CD4-positive, alpha-beta T cell treated with Interleukin-17A for 1 hour (primary cell): ENCODE measurements around the gene KPNA2.
"Not testable (repeated sequence)": the region's sequence is repeated elsewhere in the genome, so short reads cannot be mapped to it uniquely, and the experiment has no call there.

Source experiments
- DNase-seq: peaks from one replicate; pipeline ENCODE4 v3.0.0-alpha.2; 2020

Gene KPNA2

DNA sequence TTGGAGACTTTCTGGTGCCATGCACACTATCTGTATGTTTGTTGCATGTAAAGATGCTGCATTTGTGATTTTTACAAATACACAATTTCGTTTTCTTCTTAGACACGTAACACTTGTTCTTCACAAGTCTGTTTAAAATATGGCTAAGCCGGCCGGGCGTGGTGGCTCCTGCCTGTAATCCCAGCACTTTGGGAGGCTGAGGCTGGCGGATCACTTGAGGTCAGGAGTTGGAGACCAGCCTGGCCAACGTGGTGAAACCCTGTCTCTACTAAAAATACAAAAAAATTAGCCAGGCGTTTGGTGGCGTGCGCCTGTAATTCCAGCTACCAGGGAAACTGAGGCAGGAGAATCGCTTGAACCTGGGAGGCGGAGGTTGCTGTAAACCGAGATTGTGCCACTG, 14.7 kb upstream of the KPNA2 start:
- DNase-seq: not testable (repeated sequence)

DNA sequence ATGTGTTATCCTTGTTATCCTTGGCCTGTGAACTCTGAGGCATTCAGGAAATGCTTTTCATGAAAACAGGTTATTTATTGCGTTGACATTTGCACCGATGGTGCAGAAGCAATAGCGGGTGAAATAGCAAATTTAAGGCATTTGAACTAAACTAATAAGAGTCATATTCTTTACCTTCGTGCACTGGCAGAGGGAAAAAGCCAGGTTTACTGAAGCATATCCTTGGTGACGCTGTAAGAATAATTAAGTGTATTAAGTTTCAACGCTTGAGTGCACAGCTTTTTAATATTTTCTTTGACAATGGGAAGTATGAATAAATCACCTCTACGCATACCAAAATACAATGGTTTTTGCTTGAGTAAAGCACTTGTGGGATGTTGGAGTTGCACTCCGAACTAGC, 13.6 kb upstream of the KPNA2 start:
- DNase-seq: no peak

DNA sequence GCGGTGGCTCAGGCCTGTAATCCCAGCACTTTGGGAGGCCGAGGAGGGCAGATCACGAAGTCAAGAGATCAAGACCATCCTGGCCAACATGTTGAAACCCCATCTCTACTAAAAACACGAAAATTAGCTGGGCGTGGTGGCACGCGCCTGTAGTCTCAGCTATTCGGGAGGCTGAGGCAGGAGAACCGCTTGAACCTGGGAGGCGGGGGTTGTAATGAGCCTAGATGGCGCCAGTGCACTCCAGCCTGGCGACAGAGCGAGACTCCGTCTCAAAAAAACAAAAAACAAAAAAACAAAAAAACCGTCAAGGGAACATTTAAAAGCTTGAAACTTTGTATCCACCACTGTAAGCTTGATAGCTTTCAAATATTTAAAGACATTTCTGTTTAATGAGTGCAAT, 13.0 kb upstream of the KPNA2 start:
- not testable (repeated sequence) for DNase-seq

DNA sequence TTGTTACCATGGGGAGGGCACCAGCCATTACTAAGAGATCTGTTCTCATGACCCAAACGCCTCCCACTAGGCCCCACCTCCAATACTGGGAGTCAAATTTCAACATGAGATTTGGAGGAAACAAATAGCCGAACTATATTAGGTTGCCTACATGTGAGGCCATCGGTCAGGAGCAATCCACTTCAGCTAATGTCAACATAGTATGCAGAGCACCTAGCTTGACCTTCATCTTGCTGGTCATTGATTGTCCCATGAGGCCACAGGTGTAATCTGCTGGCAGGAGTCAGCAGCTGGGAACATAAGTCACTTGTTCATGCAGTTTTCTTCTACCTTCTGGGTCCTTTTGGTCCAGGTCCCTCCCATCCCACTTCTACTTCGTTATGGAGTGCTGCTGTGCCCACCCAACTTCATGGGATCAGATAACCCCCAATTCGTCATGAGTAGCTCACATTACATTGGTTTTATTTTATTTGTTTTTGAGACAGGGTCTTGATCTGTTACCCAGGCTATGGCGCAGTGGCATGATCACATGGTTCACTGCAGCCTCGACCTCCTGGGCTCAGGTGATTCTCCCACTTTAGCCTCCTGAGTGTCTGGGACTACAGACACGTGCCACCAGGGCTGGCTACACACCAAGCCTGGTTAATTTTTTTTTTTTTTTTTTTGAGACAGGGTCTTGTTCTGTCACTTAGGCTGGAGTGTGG, 5.9 kb upstream of the KPNA2 start:
- no peak for DNase-seq

DNA sequence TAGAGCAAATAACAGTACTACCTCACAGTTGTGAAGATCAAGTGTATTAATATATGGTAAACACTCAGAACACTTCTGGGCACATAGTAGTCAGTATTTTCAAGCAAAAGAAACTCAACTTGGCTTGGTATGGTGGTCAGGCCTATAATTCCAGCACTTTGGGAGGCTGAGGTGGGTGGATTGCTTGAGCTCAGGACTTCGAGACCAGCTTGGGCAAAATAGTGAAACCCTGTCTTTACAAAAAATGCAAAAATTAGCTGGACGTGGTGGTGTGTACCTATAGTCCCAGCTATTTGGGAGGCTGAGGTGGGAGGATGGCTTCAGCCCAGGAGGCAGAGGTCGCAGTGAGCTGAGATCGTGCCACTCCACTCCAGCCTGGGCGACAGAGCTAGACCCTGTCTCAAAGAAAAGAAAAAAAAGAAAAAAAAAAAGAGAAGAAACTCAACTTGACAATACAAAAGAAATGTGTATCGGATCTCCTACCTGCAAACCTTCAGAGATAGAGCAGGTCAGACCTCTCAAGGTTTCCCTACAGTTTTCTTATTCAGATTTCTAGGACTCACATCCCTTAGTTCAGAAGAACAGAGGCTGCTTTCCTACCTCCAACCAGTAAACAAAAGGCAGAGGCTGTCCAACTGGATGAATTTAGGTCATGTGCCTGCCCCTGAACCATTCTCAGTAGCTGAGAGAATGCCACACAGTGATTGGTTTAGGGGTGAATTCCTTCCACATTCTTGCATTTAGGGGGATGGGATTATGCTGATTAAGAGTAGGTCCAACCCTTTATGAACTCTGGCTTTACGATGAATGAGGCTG, 1.7 kb upstream of the KPNA2 start:
- no peak for DNase-seq

DNA sequence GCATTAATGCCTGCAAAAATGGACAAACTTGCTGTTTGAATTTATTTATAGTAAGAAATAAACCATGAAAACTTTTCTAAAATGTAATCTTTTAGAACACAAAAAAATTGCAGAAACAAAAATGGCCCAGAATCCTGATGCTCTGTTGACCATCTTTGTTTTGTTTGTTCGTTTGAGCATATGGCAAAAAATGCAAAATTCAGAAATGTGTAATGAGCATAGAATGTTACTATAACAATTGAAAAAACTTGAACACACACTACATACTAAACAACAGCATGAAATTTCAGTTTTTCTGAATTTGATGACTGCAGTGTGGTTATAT, 1.1 kb upstream of the KPNA2 start:
- DNase-seq: no peak

DNA sequence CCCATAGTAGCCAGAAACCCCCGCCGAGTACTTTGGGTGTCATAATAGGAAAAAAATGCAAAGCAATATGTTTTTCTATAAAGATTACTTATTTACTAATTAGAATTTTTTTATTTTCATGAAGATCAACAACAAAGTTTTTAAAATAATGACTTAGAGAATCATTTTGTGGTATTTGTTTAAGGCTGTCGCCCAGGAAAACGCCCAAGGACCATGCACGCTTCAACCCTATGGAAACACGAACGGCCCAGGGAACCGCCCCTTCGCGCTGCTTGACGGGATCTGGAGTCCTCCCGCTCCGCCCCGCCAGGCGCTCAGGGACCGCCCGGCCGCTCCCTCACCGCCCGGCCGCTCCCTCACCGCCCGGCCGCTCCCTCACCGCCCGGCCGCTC, 408 bp upstream of the KPNA2 start:
- DNase-seq: no peak

DNA sequence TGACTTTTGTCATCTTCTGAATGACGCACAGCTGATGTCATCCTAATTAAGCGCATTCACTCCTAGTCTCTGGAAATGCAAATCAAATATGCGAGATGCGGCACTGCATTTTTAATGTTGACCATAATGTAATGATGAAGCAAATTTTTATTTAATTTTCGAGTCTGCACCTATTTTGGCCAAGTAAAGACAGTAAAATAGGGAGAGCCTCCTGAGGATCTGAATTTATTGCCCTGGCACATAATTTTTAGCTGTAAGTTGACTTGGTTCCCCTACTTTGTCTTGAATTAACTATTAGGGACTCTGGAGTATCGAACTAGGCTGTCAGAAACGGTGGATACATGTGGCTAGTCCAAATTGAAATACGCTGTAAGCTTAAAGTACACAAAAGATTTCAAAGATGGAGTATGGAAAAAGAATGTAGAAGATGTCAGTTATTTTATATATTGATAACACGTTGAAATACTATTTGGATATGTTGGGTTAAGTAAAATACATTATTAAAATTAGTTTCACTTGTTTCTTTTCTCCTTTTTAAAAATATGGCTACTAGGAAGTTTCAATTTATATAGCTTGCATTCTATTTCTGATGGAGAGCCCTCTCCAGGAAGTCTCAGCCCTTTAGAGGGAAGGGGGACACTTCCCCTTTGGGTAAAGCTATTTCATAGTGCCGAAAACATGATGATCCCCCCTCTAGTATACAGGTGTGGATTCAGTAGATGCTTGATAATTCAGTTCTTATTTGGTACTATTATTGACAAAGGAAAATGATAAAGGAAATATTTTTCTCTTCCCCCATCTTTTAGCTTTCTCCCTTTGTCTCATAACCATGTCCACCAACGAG, 991 bp downstream of the KPNA2 start:
- DNase-seq: no peak

DNA sequence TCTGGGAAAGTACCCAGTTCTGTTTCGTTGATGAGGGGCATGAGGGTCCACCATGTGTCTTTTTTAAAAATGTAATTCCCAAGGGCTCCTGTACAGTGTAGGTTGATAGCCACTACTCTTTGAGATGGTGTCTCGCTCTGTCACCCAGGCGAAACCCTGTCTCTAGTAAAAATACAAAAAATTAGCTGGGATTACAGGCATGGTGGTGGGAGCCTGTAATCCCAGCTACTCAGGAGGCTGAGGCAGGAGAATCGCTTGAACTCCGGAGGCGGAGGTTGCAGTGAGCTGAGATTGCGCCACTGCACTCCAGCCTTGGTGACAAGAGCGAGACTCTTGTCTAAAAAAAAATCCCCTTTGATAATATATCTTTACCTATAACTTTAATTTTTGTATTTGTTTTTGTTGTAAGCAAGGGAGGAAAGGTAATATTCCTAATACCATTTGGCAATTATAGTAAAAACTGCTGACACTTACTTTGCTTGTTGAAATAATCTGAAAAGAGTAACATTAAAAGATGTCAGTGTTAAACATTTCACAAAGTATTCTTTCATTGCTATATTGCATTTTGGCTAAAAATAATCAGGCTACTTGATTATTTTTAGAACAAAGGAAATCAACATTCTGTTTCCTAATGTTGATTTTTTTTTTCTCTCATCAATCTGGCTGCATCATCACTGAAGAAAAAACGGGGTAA, 11.8 kb downstream of the KPNA2 start:
- DNase-seq: no peak

DNA sequence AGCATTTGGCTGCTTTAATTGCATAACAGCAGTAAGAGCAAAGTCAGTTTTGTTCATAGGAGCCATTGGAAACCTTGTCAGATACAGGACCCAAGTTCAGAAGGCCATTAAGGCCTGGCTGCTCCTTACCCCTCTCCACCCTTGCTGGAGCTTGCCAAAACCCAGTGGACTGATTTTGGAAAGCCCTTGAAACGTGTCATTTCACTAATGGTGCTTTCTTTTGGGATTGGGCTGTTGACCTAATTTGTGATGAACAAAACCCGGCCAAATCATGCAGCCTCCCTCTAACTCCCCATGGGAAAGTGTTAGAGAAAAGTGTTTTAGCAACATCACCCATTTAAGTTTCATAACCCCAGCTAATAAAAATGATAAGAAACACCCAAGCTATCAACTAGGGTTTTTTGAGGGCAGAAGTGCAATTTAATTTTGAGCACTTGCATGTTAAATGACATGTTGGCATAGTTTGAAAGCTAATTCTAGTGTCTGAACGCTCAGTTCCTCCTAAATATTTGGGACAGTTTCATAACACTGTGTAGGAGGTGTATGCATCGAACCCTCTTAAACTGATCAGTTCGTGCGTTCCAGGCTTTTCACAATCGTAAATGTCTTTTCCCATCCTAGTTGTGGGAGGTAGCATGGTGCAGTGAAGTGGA, 12.5 kb downstream of the KPNA2 start:
- not testable (repeated sequence) for DNase-seq

DNA sequence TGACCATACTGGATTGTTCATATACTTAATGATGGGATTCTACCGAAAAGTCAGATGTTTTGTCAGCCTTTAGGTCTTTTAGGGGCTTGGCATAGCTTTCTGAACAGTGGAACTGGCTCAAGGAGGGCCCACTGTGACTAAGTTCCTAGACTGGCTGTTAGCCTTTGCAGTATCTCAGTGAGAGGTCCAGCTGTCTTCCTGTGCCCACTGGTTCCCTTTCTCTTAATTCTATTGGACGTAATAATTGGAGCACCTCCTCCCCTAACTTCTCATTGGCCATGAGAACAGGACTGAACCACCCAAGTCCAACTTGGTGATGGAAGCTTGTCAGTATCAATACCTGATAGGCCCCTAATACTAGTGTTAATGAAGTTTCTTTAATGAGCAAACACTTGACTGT, 13.5 kb downstream of the KPNA2 start:
- DNase-seq: no peak

DNA sequence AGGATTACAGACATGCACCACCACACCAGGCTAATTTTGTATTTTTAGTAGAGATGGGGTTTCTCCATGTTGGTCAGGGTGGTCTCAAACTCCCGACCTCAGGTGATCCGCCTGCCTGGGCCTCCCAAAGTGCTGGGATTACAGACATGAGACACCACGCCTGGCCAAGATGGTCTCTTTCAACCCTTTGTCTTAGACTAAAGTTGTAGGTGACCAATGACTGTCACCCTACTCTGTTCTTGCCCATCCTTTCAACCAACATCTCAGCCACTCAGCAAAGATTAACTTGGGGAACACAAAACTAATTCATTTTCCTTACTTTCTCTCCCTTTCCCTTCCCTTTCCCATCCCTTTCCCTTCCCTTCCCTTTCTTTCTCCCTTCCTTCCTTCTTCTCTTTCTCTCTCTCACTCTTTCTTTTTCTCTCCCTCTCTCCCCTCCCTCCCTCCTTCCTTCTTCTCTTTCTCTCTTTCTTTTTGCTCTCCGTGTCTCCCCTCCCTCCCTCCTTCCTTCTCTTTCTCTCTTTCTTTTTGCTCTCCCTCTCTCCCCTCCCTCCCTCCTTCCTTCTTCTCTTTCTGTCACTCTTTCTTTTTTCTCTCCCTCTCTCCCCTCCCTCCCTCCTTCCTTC, 14.4 kb downstream of the KPNA2 start:
- not testable (repeated sequence) for DNase-seq

DNA sequence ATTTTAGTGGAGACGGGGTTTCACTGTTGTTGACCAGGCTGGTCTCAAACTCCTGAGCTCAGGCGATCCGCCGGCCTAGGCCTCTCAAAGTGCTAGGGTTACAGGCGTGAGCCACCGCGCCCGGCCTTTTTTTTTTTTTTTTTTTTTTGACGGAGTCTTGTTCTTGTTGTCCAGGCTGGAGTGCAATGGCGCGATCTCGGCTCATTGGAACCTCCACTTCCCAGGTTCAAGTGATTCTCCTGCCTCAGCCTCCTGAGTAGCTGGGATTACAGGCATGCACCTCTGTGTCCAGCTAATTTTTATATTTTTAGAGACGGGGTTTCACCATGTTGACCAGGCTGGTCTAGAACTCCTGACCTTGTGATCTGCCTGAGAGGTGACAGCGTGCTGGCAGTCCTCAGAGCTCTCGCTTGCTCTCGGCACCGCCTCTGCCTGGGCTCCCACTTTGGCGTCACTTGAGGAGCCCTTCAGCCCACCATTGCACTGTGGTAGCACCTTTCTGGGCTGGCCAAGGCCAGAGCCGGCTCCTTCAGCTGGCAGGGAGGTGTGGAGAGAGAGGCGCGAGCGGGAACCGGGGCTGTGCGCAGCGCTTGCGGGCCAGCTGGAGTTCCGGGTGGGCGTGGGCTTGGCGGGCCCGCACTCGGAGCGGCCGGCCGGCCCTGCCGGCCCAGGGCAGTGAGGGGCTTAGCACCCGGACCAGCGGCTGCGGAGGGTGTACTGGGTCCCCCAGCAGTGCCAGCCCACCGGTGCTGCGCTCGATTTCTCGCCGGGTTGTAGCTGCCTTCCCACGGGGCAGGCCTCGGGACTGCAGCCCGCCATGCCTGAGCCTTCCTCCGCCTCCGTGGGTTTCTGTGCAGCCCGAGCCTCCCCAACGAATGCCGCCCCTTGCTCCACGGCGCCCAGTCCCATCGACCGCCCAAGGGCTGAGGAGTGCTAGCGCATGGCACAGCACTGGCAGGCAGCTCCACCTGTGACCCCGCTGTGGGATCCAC, 16.1 kb downstream of the KPNA2 start:
- DNase-seq: not testable (repeated sequence)

DNA sequence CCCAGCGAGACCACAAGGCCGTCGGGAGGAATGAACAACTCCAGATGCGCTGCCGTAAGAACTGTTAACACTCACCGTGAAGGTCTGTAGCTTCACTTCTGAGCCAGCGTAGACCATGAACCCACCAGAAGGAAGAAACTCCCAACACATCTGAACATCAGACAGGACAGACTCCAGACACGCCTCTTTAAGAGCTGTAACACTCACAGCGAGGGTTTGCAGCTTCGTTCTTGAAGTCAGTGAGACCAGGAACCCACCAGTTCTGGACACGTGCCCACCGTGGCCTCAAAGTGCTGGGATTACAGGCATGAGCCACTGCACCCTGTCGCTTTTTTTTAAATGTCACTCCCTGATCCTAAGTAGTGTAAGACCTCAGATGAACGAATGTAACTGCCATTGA, 17.3 kb downstream of the KPNA2 start:
- DNase-seq: no peak

DNA sequence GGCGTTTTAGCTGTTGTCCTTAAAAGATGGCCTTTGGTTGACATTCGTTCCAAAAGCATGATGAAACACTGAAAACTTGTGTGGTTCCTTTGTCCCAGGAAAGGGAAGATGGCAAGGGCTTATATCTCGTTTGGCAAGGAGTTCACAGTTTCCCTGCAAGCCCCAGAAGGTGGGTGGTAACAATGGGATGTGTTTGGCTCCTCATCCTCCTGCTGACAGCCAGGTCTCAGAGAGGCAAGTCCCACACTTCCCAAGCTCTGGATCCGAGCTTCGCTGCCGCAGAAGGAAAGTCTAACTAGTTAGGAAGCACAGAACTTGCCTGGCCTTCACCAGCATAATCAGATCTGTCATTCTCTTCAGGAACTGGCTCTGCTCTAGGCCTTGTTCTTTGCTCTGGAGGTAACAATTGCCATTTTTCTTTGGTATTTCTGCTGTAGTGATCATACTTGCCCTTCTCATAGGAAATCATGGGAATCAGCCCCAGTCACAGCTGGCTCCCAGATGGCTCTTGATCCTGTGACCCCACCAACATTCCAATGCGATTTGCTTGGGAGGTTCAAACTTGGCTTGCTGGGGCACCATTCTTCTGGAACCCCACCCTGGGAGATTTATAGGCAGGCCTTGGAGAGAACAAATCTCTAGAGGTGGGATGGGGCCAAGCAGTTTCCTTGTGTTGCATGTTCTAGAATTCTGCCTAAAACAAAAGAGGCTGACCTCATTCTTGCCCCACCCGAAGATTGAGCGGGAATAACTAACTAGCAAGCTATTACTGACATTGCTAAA, 17.9 kb downstream of the KPNA2 start:
- DNase-seq: no peak

DNA sequence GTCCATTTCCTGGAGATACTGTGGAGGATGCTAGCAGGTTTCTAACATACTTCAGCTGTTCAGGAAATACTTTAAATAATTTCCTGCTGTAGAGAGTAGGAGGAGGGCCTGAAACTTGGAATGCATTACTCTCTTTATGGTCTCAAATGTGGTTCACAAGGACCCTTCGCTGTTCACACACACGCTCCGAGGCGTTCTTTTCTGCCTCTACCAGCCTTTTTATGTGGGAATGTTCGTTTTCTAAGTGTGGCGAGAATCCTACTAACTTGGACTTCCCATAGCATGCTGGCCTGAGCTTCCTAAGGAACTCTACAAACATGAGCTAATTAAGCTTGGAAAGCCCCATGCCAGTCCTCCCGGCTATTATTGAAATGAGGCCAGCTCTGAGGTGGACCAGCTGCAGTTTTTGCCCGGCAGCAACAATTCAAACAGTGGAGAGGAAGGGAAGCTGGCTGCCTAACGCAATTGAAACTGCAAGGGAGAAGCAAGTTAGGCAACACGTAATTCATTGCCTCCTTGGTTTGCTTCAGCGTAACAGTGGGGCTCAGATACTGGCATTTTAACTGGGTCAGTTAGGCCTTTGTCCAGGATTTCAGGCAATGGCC, 18.9 kb downstream of the KPNA2 start:
- no peak for DNase-seq

DNA sequence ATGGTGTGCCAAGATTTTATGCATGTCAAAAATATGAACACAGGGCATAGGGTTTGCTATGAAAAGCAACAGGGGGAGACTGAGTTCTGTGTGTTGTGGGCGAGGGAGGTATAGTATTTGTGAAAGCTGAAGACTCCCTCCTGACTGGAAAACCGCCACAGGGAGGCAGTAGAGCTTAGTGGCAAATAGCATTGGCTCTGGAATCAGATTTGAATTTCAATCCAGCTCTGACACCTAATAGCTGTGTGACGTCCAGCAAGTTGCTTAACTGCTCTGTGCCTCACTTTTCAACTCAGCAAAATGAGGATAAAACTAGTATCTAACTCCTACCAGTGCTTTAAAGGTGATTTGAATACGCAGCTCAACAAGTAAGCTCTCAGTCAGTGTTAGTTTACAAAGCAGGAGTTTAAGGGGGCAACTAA, 22.0 kb downstream of the KPNA2 start:
- DNase-seq: peak; percentile 69

DNA sequence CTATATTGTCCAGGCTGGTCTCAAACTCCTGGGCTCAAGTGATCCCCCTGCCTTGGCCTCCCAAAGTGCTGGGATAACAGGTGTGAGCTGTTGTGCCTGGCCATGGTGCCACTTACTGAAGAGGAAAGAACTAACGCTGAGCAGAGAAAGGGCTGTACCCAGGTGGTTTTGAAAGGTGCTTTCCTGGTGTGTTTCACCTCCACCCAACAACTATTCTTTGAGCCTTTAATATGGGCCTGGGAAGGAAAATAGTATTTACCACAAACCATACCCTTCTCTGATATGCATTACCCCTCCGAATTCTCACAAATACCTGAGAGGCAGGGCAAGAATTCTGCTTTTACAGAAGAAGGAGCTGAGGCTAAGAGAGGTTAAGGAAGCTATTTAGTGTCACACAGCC, 24.8 kb downstream of the KPNA2 start:
- no peak for DNase-seq

DNA sequence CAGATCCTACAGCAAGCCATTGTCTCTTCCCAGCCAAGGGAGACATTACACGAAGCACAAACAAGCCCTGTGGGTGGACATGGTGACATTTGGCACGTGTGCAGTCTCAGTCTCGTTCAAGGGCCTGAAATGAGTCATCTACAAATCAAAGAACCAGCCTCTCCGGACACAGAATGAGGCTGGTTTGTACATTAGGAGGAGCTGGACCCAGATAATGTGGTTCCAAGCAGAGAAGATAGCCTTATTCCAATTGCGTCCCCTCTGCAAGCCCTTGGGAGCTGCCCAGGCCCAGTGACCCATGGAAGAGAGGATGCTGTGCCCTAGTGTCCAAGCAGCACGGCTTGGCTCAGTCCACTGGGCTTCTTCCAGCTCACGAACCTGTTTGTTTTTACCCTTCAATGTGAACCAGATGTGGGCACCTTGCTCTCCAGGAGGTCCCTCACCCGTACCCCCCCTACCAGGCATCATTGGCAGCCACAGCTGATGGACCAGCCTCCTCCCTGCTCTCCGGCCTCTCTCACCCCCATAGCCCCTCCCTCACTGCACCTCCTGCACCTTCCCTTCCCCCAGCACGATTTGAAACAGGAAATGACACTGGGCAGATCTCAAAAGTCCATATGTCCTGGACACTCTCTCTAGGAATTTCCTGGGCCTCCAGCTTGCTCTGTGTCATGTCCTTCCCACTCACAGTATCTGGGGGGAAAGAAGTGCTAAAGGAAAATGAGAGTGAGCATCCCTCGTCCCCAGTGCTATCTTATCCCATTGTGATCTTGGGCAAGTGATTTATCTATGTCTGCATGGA, 26.2 kb downstream of the KPNA2 start:
- no peak for DNase-seq
